ENCODE data around the gene DNMT3A.

DNMT3A gene

DNA sequence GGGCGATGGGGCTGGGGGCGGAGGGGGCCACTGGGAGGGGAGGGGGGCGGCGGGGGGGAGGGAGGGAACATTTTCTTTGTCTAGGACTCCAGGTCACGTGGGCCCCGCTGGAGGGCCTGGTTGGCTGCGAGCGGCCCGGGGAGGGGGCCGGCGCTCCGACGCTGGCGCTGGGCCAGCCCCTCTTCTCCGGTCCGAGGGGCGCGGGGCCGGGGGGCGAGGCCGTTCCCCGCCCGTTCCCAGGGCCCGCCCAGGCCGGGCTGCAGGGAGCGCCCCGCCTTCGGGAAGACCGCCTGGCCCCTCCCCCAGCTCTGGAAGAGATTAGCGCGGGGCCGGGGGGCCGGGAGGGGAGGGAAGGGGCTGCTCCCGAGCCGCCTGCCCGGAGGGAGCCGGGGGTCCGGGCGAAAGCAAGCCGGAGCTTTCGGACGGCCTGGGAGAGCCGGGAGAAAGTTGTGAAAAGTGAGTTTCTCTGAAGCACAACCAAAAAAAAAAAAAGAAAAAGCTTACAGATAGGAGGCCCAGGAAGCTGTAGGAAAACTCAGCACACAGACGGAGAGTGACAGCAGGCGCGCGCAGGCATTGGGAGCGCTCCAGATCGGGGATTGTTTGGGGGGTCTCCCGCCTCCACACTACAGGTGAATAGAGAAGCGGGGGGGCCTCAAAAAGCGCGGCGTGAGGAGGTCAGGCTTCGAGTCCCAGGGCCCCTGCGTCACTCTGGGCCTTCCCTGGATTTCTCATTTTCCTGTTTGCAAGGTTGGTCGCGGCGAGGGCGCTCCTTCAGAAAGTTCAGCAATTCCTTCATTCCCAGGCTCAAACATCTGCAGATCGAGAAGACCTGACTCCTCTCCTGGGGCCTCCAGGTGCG lies 89.2 kb downstream of the DNMT3A start:
- TF ChIP-seq POLR2A (IDR thresholded peaks at IDR 0.05; ENCODE audit: low read depth, low read length) (no peak), POU2F2 (IDR thresholded peaks at IDR 0.05; ENCODE audit: low read depth, low read length) (no peak), SPI1 (IDR thresholded peaks at IDR 0.05; ENCODE audit: low read depth, low read length) (no peak), POLR2AphosphoS5 (IDR thresholded peaks at IDR 0.05; ENCODE audit: low read depth, low read length) (no peak), TAF1 (IDR thresholded peaks at IDR 0.05; ENCODE audit: low read depth, low read length) (no peak), PAX5 (IDR thresholded peaks at IDR 0.05; ENCODE audit: insufficient read depth, low read length, severe bottlenecking) (no peak)
- peak; percentile 55 for FAIRE-seq
- DNase-seq (ENCODE audit: insufficient read length, low spot score): peak; percentile 91

DNA sequence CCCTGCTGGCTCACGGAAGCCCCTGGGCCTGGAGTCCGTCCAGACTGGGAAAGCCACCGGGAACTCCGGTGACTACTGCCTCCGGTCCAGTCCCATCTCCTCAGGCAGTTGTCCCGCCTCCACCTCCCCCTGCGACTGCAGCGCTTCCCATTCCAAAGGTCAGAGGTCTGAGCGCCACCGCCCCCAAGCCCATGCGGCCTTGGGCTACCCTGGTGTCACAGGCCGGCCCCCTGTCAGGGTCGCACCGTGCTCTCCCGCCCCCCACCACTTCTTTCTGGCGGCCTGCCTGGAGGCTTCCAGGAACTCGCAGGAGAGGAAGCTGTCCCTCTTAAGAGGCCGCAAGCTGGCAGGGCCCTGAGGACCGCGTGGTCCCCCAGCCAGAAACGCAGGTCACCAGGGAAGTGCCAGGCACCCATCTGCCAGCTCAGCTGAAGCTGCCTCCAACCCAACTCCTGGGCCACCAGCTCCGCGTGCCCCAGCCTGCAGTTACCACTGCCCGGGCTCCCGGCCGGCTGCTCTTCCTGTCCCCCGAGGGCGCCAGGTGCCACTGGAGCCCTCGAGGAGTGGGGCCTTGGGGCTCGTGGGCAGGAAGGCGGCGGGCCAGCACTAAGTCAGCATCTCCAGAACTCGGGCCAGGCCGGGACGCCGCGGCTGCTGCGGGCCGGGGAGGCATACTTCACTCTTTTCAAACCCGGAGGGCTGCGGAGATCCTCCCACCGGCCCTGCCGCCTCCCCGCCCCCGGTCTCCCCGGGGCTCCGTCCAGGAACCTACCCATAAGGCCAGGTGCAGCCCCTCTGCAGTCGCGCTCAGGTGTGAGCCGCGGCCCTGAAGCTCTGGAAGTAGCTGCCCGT lies 90.1 kb downstream of the DNMT3A start:
- FAIRE-seq: peak; percentile 76

DNA sequence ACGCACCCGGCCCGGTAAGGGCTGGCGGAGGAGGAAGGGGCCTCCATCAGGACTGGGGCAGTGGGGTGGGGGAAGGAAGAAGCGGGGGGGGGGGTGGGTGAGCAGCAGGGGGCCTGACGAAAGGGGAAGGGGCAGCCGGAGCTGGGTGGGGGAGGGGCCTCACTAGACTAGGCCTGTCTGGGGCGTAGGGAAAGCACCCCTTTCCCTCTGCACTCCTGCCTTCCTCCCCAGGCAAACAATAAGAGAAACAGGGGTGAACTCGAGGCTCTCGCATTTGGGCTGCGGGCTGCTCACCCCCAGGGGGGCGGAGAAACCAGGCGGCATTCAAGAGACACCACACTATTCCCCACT lies 90.7 kb downstream of the DNMT3A start:
- DNase-seq (ENCODE audit: insufficient read length, low spot score) (peak; percentile 62), FAIRE-seq (no peak)
- no peak for TF ChIP-seq POU2F2 (IDR thresholded peaks at IDR 0.05; ENCODE audit: low read depth, low read length)
- no peak; the same call in 1 of the 2 replicates for TF ChIP-seq TAF1 (IDR thresholded peaks at IDR 0.05; ENCODE audit: low read depth, low read length)
- TF ChIP-seq POLR2A (IDR thresholded peaks at IDR 0.05; ENCODE audit: low read depth, low read length): no peak
- no peak for TF ChIP-seq PAX5 (IDR thresholded peaks at IDR 0.05; ENCODE audit: insufficient read depth, low read length, severe bottlenecking)
- no peak for TF ChIP-seq SPI1 (IDR thresholded peaks at IDR 0.05; ENCODE audit: low read depth, low read length)
- no peak for TF ChIP-seq POLR2AphosphoS5 (IDR thresholded peaks at IDR 0.05; ENCODE audit: low read depth, low read length)

More for the DNA sequence above, 90.1 kb downstream of the DNMT3A start:
- peak; percentile 89 for DNase-seq (ENCODE audit: insufficient read length, low spot score)
- TF ChIP-seq SPI1 (IDR thresholded peaks at IDR 0.05; ENCODE audit: low read depth, low read length) (no peak), POLR2A (IDR thresholded peaks at IDR 0.05; ENCODE audit: low read depth, low read length) (no peak), POU2F2 (IDR thresholded peaks at IDR 0.05; ENCODE audit: low read depth, low read length) (no peak), POLR2AphosphoS5 (IDR thresholded peaks at IDR 0.05; ENCODE audit: low read depth, low read length) (no peak), PAX5 (IDR thresholded peaks at IDR 0.05; ENCODE audit: insufficient read depth, low read length, severe bottlenecking) (no peak), TAF1 (IDR thresholded peaks at IDR 0.05; ENCODE audit: low read depth, low read length) (no peak)

- FAIRE-seq: peak; percentile 68
Observed at GRCh38 chr2:25250331-25251070, 91.2 kb downstream of the DNMT3A start.

DNA sequence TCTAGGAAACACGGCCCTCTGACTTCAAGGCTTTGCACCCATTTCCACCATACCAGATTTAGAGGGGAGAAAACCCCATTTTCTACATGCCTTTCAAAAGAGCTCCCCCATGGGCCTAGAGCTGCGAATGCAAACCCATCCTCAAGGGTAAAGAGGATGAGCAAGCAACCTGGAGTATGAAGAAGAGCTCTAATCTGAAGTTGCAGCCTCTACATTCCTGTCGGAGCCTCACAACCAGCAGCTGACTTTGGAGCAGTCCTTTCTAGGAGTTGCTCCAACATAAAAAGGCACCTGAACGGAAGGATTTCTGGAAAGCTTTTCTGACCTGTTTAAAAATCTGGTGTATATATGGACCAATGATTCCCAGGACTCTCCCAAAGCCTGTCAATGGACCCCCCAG lies 91.9 kb downstream of the DNMT3A start:
- TF ChIP-seq POLR2A (IDR thresholded peaks at IDR 0.05; ENCODE audit: low read depth, low read length): no peak
- no peak for TF ChIP-seq POU2F2 (IDR thresholded peaks at IDR 0.05; ENCODE audit: low read depth, low read length)
- TF ChIP-seq SPI1 (IDR thresholded peaks at IDR 0.05; ENCODE audit: low read depth, low read length): no peak
- no peak for TF ChIP-seq TAF1 (IDR thresholded peaks at IDR 0.05; ENCODE audit: low read depth, low read length)
- no peak for TF ChIP-seq PAX5 (IDR thresholded peaks at IDR 0.05; ENCODE audit: insufficient read depth, low read length, severe bottlenecking)
- no peak for TF ChIP-seq POLR2AphosphoS5 (IDR thresholded peaks at IDR 0.05; ENCODE audit: low read depth, low read length)
- no peak for FAIRE-seq
- no peak for DNase-seq (ENCODE audit: insufficient read length, low spot score)

More at GRCh38 chr2:25250331-25251070, 91.2 kb downstream of the DNMT3A start:
- DNase-seq (ENCODE audit: insufficient read length, low spot score): peak; percentile 55
- no peak for TF ChIP-seq TAF1 (IDR thresholded peaks at IDR 0.05; ENCODE audit: low read depth, low read length)
- TF ChIP-seq PAX5 (IDR thresholded peaks at IDR 0.05; ENCODE audit: insufficient read depth, low read length, severe bottlenecking): no peak
- no peak for TF ChIP-seq SPI1 (IDR thresholded peaks at IDR 0.05; ENCODE audit: low read depth, low read length)

GRCh38 chr2:25247792-25248512 lies 93.8 kb downstream of the DNMT3A start:
- no peak for TF ChIP-seq PAX5 (IDR thresholded peaks at IDR 0.05; ENCODE audit: insufficient read depth, low read length, severe bottlenecking)
- no peak for TF ChIP-seq POLR2AphosphoS5 (IDR thresholded peaks at IDR 0.05; ENCODE audit: low read depth, low read length)
- no peak for TF ChIP-seq SPI1 (IDR thresholded peaks at IDR 0.05; ENCODE audit: low read depth, low read length)
- TF ChIP-seq TAF1 (IDR thresholded peaks at IDR 0.05; ENCODE audit: low read depth, low read length): no peak
- TF ChIP-seq POU2F2 (IDR thresholded peaks at IDR 0.05; ENCODE audit: low read depth, low read length): no peak
- TF ChIP-seq POLR2A (IDR thresholded peaks at IDR 0.05; ENCODE audit: low read depth, low read length): no peak
- DNase-seq (ENCODE audit: insufficient read length, low spot score) (no peak), FAIRE-seq (no peak)

GRCh38 chr2:25246558-25247290 lies 95.0 kb downstream of the DNMT3A start:
- FAIRE-seq (no peak), DNase-seq (ENCODE audit: insufficient read length, low spot score) (no peak)
- no peak for TF ChIP-seq PAX5 (IDR thresholded peaks at IDR 0.05; ENCODE audit: insufficient read depth, low read length, severe bottlenecking)
- no peak for TF ChIP-seq POLR2A (IDR thresholded peaks at IDR 0.05; ENCODE audit: low read depth, low read length)
- no peak for TF ChIP-seq TAF1 (IDR thresholded peaks at IDR 0.05; ENCODE audit: low read depth, low read length)
- no peak for TF ChIP-seq SPI1 (IDR thresholded peaks at IDR 0.05; ENCODE audit: low read depth, low read length)
- TF ChIP-seq POLR2AphosphoS5 (IDR thresholded peaks at IDR 0.05; ENCODE audit: low read depth, low read length): no peak
- TF ChIP-seq POU2F2 (IDR thresholded peaks at IDR 0.05; ENCODE audit: low read depth, low read length): no peak

DNA sequence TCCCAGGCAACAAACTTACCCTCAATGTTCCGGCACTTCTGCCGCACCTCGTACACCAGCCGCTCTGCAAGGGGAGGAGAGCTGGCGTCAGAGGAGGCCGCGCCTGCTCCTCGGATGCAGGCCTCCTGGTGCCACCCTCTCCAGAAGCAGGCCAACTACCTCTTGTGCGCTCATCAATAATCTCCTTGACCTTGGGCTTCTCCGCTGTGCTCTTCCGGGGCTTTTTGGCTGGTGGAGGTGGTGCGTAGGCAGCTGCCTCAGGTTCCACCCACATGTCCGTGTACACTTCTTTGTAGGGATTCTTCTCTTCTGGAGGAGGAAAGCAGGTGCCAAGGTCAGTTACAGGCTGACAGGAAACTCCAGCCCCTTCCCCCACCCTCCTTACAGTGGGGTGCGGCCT lies 95.7 kb downstream of the DNMT3A start:
- TF ChIP-seq POLR2A (IDR thresholded peaks at IDR 0.05; ENCODE audit: low read depth, low read length) (no peak), POU2F2 (IDR thresholded peaks at IDR 0.05; ENCODE audit: low read depth, low read length) (no peak), POLR2AphosphoS5 (IDR thresholded peaks at IDR 0.05; ENCODE audit: low read depth, low read length) (no peak), SPI1 (IDR thresholded peaks at IDR 0.05; ENCODE audit: low read depth, low read length) (no peak), TAF1 (IDR thresholded peaks at IDR 0.05; ENCODE audit: low read depth, low read length) (no peak), PAX5 (IDR thresholded peaks at IDR 0.05; ENCODE audit: insufficient read depth, low read length, severe bottlenecking) (no peak)
- no peak for FAIRE-seq
- DNase-seq (ENCODE audit: insufficient read length, low spot score): no peak

Data from GM12891 (cell line).